IMR-90 (cell line): ENCODE results near the gene DNAJC12.

Experiments used
- MAZ ChIP-seq: IDR thresholded peaks from 2 replicates; pipeline ENCODE4 v1.6.1; 2012; ENCODE audit warnings: low read depth, mild to moderate bottlenecking, low read length, improper control_type of control experiment, moderate library complexity, borderline replicate concordance
- NFE2L2 ChIP-seq: fragments of 150-350 bp; IDR thresholded peaks from 2 replicates; pipeline ENCODE4 v1.6.1; 2016; ENCODE audit warnings: low read depth, mild to moderate bottlenecking, low read length
- POLR2A ChIP-seq: IDR thresholded peaks from 2 replicates; pipeline ENCODE4 v1.6.1; 2012; ENCODE audit warnings: mild to moderate bottlenecking, low read depth, low read length
- RAD21 ChIP-seq: IDR thresholded peaks from 2 replicates; pipeline ENCODE4 v1.6.1; 2012; ENCODE audit warnings: low read length, improper control_type of control experiment
- RCOR1 ChIP-seq: IDR thresholded peaks from 2 replicates; pipeline ENCODE4 v1.6.1; 2012; ENCODE audit warnings: mild to moderate bottlenecking, low read length, improper control_type of control experiment; ENCODE audit not compliant: insufficient replicate concordance
- TF ChIP-seq, protein P1 (sequence below): conservative IDR thresholded peaks from 2 replicates; pipeline ENCODE4 v1.5.1; 2012; ENCODE audit warnings: mild to moderate bottlenecking, low read depth, low read length, improper control_type of control experiment
- TF ChIP-seq, protein P2 (sequence below): fragments of 150-350 bp; IDR thresholded peaks from 2 replicates; pipeline ENCODE4 v1.6.1; 2017; ENCODE audit warnings: mild to moderate bottlenecking, antibody characterized with exemption, low read length, low read depth
- TF ChIP-seq, protein P3 (sequence below): fragments of 150-350 bp; IDR thresholded peaks from 2 replicates; pipeline ENCODE4 v1.6.1; 2016; ENCODE audit warnings: low read depth, mild to moderate bottlenecking, low read length, moderate library complexity, borderline replicate concordance

DNA sequence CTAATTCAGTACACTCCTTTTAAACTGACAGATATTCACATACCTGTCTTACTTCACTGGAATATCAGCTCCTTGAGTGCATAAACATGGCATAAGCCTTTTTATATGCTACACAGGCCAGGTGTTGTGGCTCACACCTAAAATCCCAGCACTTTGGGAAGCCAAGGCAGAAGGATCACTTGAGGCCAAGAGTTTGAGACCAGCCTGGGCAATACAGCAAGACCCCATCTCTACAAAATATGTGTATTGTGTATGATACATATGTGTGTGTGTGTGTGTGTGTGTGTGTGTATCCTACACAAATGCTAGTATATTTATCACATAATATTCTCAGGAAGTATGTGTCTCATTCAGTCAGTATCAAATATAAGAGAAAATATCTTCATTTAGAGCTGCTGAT lies 45.3 kb downstream of the DNAJC12 start:
- TF ChIP-seq POLR2A (no peak), MAZ (no peak), NFE2L2 (no peak), RCOR1 (no peak), RAD21 (no peak)
- TF ChIP-seq, protein P1, sequence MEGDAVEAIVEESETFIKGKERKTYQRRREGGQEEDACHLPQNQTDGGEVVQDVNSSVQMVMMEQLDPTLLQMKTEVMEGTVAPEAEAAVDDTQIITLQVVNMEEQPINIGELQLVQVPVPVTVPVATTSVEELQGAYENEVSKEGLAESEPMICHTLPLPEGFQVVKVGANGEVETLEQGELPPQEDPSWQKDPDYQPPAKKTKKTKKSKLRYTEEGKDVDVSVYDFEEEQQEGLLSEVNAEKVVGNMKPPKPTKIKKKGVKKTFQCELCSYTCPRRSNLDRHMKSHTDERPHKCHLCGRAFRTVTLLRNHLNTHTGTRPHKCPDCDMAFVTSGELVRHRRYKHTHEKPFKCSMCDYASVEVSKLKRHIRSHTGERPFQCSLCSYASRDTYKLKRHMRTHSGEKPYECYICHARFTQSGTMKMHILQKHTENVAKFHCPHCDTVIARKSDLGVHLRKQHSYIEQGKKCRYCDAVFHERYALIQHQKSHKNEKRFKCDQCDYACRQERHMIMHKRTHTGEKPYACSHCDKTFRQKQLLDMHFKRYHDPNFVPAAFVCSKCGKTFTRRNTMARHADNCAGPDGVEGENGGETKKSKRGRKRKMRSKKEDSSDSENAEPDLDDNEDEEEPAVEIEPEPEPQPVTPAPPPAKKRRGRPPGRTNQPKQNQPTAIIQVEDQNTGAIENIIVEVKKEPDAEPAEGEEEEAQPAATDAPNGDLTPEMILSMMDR = no peak
- TF ChIP-seq, protein P2, sequence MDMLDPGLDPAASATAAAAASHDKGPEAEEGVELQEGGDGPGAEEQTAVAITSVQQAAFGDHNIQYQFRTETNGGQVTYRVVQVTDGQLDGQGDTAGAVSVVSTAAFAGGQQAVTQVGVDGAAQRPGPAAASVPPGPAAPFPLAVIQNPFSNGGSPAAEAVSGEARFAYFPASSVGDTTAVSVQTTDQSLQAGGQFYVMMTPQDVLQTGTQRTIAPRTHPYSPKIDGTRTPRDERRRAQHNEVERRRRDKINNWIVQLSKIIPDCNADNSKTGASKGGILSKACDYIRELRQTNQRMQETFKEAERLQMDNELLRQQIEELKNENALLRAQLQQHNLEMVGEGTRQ = no peak
- TF ChIP-seq, protein P3, sequence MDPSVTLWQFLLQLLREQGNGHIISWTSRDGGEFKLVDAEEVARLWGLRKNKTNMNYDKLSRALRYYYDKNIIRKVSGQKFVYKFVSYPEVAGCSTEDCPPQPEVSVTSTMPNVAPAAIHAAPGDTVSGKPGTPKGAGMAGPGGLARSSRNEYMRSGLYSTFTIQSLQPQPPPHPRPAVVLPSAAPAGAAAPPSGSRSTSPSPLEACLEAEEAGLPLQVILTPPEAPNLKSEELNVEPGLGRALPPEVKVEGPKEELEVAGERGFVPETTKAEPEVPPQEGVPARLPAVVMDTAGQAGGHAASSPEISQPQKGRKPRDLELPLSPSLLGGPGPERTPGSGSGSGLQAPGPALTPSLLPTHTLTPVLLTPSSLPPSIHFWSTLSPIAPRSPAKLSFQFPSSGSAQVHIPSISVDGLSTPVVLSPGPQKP = no peak
